Mesothelial cell of epicardium (in vitro differentiated cells): ENCODE data around the gene COL26A1. TPM values are rescaled to one million over a fixed set of nuclear protein-coding genes. Genes with fewer than 3 reads are reported as not detected.

Experiments
- DNase-seq, 2 experiments: peaks; one replicate each; pipeline ENCODE4 v3.0.0; 2021; ENCODE audit warnings: low spot score in 2 of 2; ENCODE audit not compliant: unreplicated experiment in 2 of 2
- H3K27ac Mint-ChIP-seq: 2 replicates; pipeline ENCODE4 v1.8.0; 2021; ENCODE audit warnings: mixed read lengths
- H3K27me3 Mint-ChIP-seq: 2 replicates; pipeline ENCODE4 v1.8.0; 2021; ENCODE audit warnings: low read depth, mixed read lengths
- H3K36me3 Mint-ChIP-seq: 2 replicates; pipeline ENCODE4 v1.8.0; 2021; ENCODE audit warnings: mixed read lengths
- H3K4me1 Mint-ChIP-seq: 2 replicates; pipeline ENCODE4 v1.8.0; 2021; ENCODE audit warnings: mixed read lengths
- H3K4me3 Mint-ChIP-seq: 2 replicates; pipeline ENCODE4 v1.8.0; 2021; ENCODE audit warnings: mild to moderate bottlenecking, moderate library complexity, mixed read lengths
- H3K9me3 Mint-ChIP-seq: 2 replicates; pipeline ENCODE4 v1.8.0; 2021; ENCODE audit warnings: mixed read lengths
- CTCF ChIP-seq: fragments of 200-600 bp; sonication (generic); IDR thresholded peaks from one replicate; pipeline ENCODE4 v1.5.0; 2021; ENCODE audit warnings: antibody characterized with exemption; ENCODE audit not compliant: unreplicated experiment
- total RNA-seq: library from RNA; stranded (reverse); gene quantifications from 3 replicates; pipeline ENCODE4 v1.2.1, GENCODE V29; 2021

The COL26A1 gene
- total RNA-seq, 1 donor from 2014 or later = 105 TPM

- H3K4me3 Mint-ChIP-seq = no peak overlapping the region
- H3K9me3 Mint-ChIP-seq = no peaks in the 10 kb centered on the region
- DNase-seq = no peak
- no peak overlapping the region for H3K27ac Mint-ChIP-seq
- no peak for TF ChIP-seq CTCF
- peaks cover 20% of the 10 kb centered on the region for H3K36me3 Mint-ChIP-seq
- no peaks in the 10 kb centered on the region for H3K27me3 Mint-ChIP-seq
- H3K4me1 Mint-ChIP-seq = peaks cover 4% of the 10 kb centered on the region
Measured at GRCh38 chr7:101543846-101544245, 181.2 kb downstream of the COL26A1 start.

- Mint-ChIP-seq H3K27me3 (no peaks in the 10 kb centered on the region), H3K4me3 (no peak overlapping the region), H3K36me3 (peaks cover 20% of the 10 kb centered on the region), H3K4me1 (peaks cover 3% of the 10 kb centered on the region), H3K27ac (no peak overlapping the region), H3K9me3 (no peaks in the 10 kb centered on the region)
- DNase-seq = no peak
- no peak for TF ChIP-seq CTCF
Measured at GRCh38 chr7:101545441-101546190, 182.9 kb downstream of the COL26A1 start.

- TF ChIP-seq CTCF = no peak
- no peak for DNase-seq
- H3K36me3 Mint-ChIP-seq = peaks cover 20% of the 10 kb centered on the region
- H3K27ac Mint-ChIP-seq = no peak overlapping the region
- H3K9me3 Mint-ChIP-seq = no peaks in the 10 kb centered on the region
- no peaks in the 10 kb centered on the region for H3K27me3 Mint-ChIP-seq
- peaks cover 3% of the 10 kb centered on the region for H3K4me1 Mint-ChIP-seq
- no peak overlapping the region for H3K4me3 Mint-ChIP-seq
Measured at GRCh38 chr7:101546308-101546936, 183.7 kb downstream of the COL26A1 start.

- TF ChIP-seq CTCF = no peak
- H3K9me3 Mint-ChIP-seq = no peaks in the 10 kb centered on the region
- peaks cover 20% of the 10 kb centered on the region for H3K36me3 Mint-ChIP-seq
- H3K4me3 Mint-ChIP-seq = no peak overlapping the region
- H3K4me1 Mint-ChIP-seq = peaks cover 3% of the 10 kb centered on the region
- no peak overlapping the region for H3K27ac Mint-ChIP-seq
- no peak for DNase-seq
- no peaks in the 10 kb centered on the region for H3K27me3 Mint-ChIP-seq
Measured at GRCh38 chr7:101547022-101547915, 184.6 kb downstream of the COL26A1 start.

- Mint-ChIP-seq H3K36me3 (peaks cover 15% of the 10 kb centered on the region), H3K27me3 (no peaks in the 10 kb centered on the region), H3K4me1 (no peaks in the 10 kb centered on the region), H3K27ac (no peak overlapping the region), H3K9me3 (no peaks in the 10 kb centered on the region), H3K4me3 (no peak overlapping the region)
- DNase-seq = no peak
- no peak for TF ChIP-seq CTCF
Measured at GRCh38 chr7:101547916-101548661, 185.4 kb downstream of the COL26A1 start.
